K562 (cell line): ENCODE measurements around the gene ANKRD13B. TPM values are rescaled to one million over a fixed set of nuclear protein-coding genes. Genes with fewer than 3 reads are reported as not detected.

Source experiments
- BRF2 ChIP-seq: IDR thresholded peaks from 3 replicates; pipeline ENCODE4 v1.6.1; 2011; ENCODE audit warnings: borderline replicate concordance, mild to moderate bottlenecking; ENCODE audit not compliant: insufficient read length, insufficient read depth
- JUNB ChIP-seq: fragments of 450-650 bp; formaldehyde crosslinking; conservative IDR thresholded peaks from 2 replicates; pipeline ENCODE4 v1.4.0; 2020; ENCODE audit warnings: mild to moderate bottlenecking
- PBX2 ChIP-seq, 2 experiments: IDR thresholded peaks in 1 of 2; conservative IDR thresholded peaks in 1 of 2; 2 replicates each; pipeline ENCODE4 v1.6.1; 2016; ENCODE audit warnings: low read depth in 2 of 2, mild to moderate bottlenecking in 1 of 2, missing compliant biosample characterization in 1 of 2, missing genetic modification characterization in 1 of 2, moderate library complexity in 1 of 2
- PRDM10 ChIP-seq: fragments of 450-650 bp; IDR thresholded peaks from 2 replicates; pipeline ENCODE4 v1.6.1; 2018; ENCODE audit not compliant: partially characterized antibody
- RNF2 ChIP-seq: sonication (generic); IDR thresholded peaks from 2 replicates; pipeline ENCODE4 v1.6.1; 2016
- SRSF1 ChIP-seq: fragments of 200-400 bp; formaldehyde crosslinking; IDR thresholded peaks from 2 replicates; pipeline ENCODE4 v1.6.1; 2017; ENCODE audit warnings: mild to moderate bottlenecking, low read depth, low read length, moderate library complexity
- ZMIZ1 ChIP-seq, 2 experiments: fragments of 150-350 bp in 1 of 2; IDR thresholded peaks; 2 replicates each; pipeline ENCODE4 v1.6.1; 2012 to 2016; ENCODE audit warnings: low read depth in 2 of 2, low read length in 2 of 2, mild to moderate bottlenecking in 1 of 2, moderate library complexity in 1 of 2
- polyA plus RNA-seq, 8 experiments: library from polyadenylated mRNA; depleted of rRNA in 4 of 8; stranded (reverse) in 5 of 8; unstranded in 3 of 8; fragments of >200 nt; fragmentation: Nextera tagmentation in 2 of 8; fragmentation: Illumina TruSeq in 1 of 8; extraction: Ambion mirVana in 2 of 8; extraction: Trizol in 1 of 8; gene quantifications; 2 replicates each; pipeline versions ENCODE4 v1.2.1 to v1.2.3, GENCODE V29; 2011 to 2014; ENCODE audit warnings: inconsistent platforms in 1 of 8, missing spikeins in 1 of 8
- total RNA-seq, 7 experiments: library from RNA; depleted of rRNA in 6 of 7; stranded (reverse); fragments of >200 nt in 6 of 7; fragmentation: Illumina TruSeq in 2 of 7; extraction: Trizol in 2 of 7; gene quantifications; 2 replicates each; pipeline versions ENCODE4 v1.2.1 to v1.2.3, GENCODE V29; 2011 to 2021; ENCODE audit warnings: low replicate concordance in 1 of 7

The ANKRD13B gene
- total and polyA plus RNA-seq, 9 of the 15 experiments (the other 6 are each of a cell fraction or from before 2014, with no cell fraction given): 0.15 to 28.1 (median 4.6) TPM

- TF ChIP-seq PRDM10: peak; percentile 15
- no peak for TF ChIP-seq JUNB
- TF ChIP-seq RNF2: no peak
- TF ChIP-seq BRF2: no peak
- no peak for TF ChIP-seq SRSF1
- TF ChIP-seq PBX2 (CRISPR knock-in tag; IDR thresholded peaks at IDR 0.05; ENCODE audit: low read depth): no peak
- no peak for TF ChIP-seq PBX2 (tag; conservative IDR thresholded peaks at IDR 0.05; ENCODE audit: low read depth)
- no peak for TF ChIP-seq ZMIZ1 (IDR thresholded peaks at IDR 0.05; ENCODE audit: low read depth in 2 of 2, low read length in 2 of 2)
These were observed 959 bp upstream of the ANKRD13B start (continued) for GRCh38 chr17:29591737-29592608.
